22Rv1 (cell line): ENCODE measurements around the gene RPL36.

ENCODE experiments used
- CTCF ChIP-seq: fragments of 450-650 bp; IDR thresholded peaks from 2 replicates; pipeline ENCODE4 v1.5.1; 2017; ENCODE audit warnings: mild to moderate bottlenecking
- ZFX ChIP-seq: fragments of 450-650 bp; IDR thresholded peaks from 2 replicates; pipeline ENCODE4 v1.6.1; 2017; ENCODE audit warnings: antibody characterized with exemption, borderline replicate concordance

- no peak for TF ChIP-seq CTCF
- TF ChIP-seq ZFX, result no peak
Measured at GRCh38 chr19:5667751-5668271, 22.3 kb upstream of the RPL36 start.
